H1 (cell line): ENCODE measurements around the gene LHFPL3. TPM values are rescaled to one million over a fixed set of nuclear protein-coding genes. Genes with fewer than 3 reads are reported as not detected.

ENCODE experiments used
- BACH1 ChIP-seq: IDR thresholded peaks from 2 replicates; pipeline ENCODE4 v1.6.1; 2012; ENCODE audit warnings: low read length, improper control_type of control experiment
- EZH2 ChIP-seq: fragments of 200-600 bp; sonication (generic); IDR thresholded peaks from 2 replicates; pipeline ENCODE4 v1.7.1; 2012; ENCODE audit warnings: low read depth, mild to moderate bottlenecking, moderate library complexity, low read length, inconsistent platforms; ENCODE audit not compliant: severe bottlenecking
- FOSL1 ChIP-seq: IDR thresholded peaks from 2 replicates; pipeline ENCODE4 v1.6.1; 2011; ENCODE audit warnings: mild to moderate bottlenecking, low read depth, low read length, moderate library complexity; ENCODE audit not compliant: insufficient read depth
- RNF2 ChIP-seq: fragments of 200-900, 300-1000 bp; sonication (generic); IDR thresholded peaks from 2 replicates; pipeline ENCODE4 v1.7.1; 2016; ENCODE audit warnings: borderline replicate concordance, low read depth, mild to moderate bottlenecking, antibody characterized with exemption, low read length; ENCODE audit not compliant: poor library complexity, severe bottlenecking; ENCODE audit errors: missing control alignments
- TEAD4 ChIP-seq: IDR thresholded peaks from 2 replicates; pipeline ENCODE4 v1.6.1; 2012; ENCODE audit warnings: low read depth, low read length, inconsistent platforms, mixed read lengths
- polyA plus RNA-seq, 7 experiments: library from polyadenylated mRNA; depleted of rRNA in 3 of 7; stranded (reverse) in 5 of 7; unstranded in 2 of 7; fragments of >200 nt in 5 of 7; fragments of 200-250 nt in 2 of 7; gene quantifications; 1 replicate in 5 of 7; 2 replicates in 1 of 7; 4 replicates in 1 of 7; pipeline versions ENCODE4 v1.2.1 to v1.2.3, GENCODE V29; 2011 to 2013; ENCODE audit warnings: missing spikeins in 2 of 7, mixed read lengths in 2 of 7
- total RNA-seq: library from RNA; stranded (reverse); fragmentation: NEBNext Ultra II Directional; extraction: Animal tissue kit (Norgen Biotek cat#: 25700); gene quantifications from 2 replicates; pipeline ENCODE4 v1.2.1, GENCODE V29; 2021
- TF ChIP-seq, protein P1 (sequence below): fragments of 300-600 bp; sonication (generic); IDR thresholded peaks from 2 replicates; pipeline ENCODE4 v1.7.1; 2012; ENCODE audit warnings: low read length, moderate library complexity, mild to moderate bottlenecking, inconsistent platforms; ENCODE audit not compliant: insufficient replicate concordance
- TF ChIP-seq, protein P2 (sequence below): IDR thresholded peaks from 2 replicates; pipeline ENCODE4 v1.6.1; 2011; ENCODE audit warnings: low read depth, mild to moderate bottlenecking, low read length; ENCODE audit not compliant: insufficient read depth

LHFPL3 gene
- total and polyA plus RNA-seq, 2 of the 8 experiments (the other 6 are each of a cell fraction or from before 2014, with no cell fraction given): 0.24 to 0.50 TPM

DNA sequence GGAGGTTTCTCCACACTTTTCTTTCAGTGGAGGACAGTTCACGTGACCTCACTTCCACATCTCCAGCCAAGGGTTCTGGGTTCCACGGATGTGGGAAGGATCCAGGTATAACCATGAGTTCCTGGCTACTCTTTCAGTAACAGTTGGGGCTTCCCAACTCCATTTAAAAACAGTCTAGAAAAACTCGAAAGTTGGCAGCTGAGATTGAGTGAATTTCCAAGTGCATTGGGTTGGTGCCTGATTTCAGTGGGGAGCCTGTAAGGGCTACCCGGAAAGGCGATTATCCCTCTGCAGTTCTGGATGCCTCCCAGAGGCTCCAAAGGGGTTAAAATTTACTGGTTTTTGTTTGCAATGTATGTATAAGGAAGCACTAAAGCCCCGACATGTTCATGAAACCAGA lies 24.3 kb downstream of the LHFPL3 start (continued):
- TF ChIP-seq, protein P1, sequence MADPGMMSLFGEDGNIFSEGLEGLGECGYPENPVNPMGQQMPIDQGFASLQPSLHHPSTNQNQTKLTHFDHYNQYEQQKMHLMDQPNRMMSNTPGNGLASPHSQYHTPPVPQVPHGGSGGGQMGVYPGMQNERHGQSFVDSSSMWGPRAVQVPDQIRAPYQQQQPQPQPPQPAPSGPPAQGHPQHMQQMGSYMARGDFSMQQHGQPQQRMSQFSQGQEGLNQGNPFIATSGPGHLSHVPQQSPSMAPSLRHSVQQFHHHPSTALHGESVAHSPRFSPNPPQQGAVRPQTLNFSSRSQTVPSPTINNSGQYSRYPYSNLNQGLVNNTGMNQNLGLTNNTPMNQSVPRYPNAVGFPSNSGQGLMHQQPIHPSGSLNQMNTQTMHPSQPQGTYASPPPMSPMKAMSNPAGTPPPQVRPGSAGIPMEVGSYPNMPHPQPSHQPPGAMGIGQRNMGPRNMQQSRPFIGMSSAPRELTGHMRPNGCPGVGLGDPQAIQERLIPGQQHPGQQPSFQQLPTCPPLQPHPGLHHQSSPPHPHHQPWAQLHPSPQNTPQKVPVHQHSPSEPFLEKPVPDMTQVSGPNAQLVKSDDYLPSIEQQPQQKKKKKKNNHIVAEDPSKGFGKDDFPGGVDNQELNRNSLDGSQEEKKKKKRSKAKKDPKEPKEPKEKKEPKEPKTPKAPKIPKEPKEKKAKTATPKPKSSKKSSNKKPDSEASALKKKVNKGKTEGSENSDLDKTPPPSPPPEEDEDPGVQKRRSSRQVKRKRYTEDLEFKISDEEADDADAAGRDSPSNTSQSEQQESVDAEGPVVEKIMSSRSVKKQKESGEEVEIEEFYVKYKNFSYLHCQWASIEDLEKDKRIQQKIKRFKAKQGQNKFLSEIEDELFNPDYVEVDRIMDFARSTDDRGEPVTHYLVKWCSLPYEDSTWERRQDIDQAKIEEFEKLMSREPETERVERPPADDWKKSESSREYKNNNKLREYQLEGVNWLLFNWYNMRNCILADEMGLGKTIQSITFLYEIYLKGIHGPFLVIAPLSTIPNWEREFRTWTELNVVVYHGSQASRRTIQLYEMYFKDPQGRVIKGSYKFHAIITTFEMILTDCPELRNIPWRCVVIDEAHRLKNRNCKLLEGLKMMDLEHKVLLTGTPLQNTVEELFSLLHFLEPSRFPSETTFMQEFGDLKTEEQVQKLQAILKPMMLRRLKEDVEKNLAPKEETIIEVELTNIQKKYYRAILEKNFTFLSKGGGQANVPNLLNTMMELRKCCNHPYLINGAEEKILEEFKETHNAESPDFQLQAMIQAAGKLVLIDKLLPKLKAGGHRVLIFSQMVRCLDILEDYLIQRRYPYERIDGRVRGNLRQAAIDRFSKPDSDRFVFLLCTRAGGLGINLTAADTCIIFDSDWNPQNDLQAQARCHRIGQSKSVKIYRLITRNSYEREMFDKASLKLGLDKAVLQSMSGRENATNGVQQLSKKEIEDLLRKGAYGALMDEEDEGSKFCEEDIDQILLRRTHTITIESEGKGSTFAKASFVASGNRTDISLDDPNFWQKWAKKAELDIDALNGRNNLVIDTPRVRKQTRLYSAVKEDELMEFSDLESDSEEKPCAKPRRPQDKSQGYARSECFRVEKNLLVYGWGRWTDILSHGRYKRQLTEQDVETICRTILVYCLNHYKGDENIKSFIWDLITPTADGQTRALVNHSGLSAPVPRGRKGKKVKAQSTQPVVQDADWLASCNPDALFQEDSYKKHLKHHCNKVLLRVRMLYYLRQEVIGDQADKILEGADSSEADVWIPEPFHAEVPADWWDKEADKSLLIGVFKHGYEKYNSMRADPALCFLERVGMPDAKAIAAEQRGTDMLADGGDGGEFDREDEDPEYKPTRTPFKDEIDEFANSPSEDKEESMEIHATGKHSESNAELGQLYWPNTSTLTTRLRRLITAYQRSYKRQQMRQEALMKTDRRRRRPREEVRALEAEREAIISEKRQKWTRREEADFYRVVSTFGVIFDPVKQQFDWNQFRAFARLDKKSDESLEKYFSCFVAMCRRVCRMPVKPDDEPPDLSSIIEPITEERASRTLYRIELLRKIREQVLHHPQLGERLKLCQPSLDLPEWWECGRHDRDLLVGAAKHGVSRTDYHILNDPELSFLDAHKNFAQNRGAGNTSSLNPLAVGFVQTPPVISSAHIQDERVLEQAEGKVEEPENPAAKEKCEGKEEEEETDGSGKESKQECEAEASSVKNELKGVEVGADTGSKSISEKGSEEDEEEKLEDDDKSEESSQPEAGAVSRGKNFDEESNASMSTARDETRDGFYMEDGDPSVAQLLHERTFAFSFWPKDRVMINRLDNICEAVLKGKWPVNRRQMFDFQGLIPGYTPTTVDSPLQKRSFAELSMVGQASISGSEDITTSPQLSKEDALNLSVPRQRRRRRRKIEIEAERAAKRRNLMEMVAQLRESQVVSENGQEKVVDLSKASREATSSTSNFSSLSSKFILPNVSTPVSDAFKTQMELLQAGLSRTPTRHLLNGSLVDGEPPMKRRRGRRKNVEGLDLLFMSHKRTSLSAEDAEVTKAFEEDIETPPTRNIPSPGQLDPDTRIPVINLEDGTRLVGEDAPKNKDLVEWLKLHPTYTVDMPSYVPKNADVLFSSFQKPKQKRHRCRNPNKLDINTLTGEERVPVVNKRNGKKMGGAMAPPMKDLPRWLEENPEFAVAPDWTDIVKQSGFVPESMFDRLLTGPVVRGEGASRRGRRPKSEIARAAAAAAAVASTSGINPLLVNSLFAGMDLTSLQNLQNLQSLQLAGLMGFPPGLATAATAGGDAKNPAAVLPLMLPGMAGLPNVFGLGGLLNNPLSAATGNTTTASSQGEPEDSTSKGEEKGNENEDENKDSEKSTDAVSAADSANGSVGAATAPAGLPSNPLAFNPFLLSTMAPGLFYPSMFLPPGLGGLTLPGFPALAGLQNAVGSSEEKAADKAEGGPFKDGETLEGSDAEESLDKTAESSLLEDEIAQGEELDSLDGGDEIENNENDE: no peak
- TF ChIP-seq EZH2 (no peak), TEAD4 (no peak), RNF2 (no peak), FOSL1 (no peak), BACH1 (no peak)
- TF ChIP-seq, protein P2, sequence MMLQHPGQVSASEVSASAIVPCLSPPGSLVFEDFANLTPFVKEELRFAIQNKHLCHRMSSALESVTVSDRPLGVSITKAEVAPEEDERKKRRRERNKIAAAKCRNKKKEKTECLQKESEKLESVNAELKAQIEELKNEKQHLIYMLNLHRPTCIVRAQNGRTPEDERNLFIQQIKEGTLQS: no peak
- TF ChIP-seq, all 59 proteins: peak for 0
